ENCODE data around the gene LRIG3.

- TF ChIP-seq RFX5 (IDR thresholded peaks at IDR 0.05; ENCODE audit: borderline replicate concordance, low read depth, low read length) (no peak), CBX5 (IDR thresholded peaks at IDR 0.05; ENCODE audit: low read depth, low read length) (no peak), EP300 (IDR thresholded peaks at IDR 0.05; ENCODE audit: borderline replicate concordance in 1 of 2, low read depth in 2 of 2, low read length in 2 of 2) (no peak), TAF7 (optimal IDR thresholded peaks at IDR 0.05; ENCODE audit: borderline replicate concordance, low read depth, low read length) (no peak), JUN (IDR thresholded peaks at IDR 0.05; ENCODE audit: low read depth, low read length) (no peak), POLR2A (IDR thresholded peaks at IDR 0.05; ENCODE audit: control extremely low read depth in 1 of 2, low read depth in 2 of 2, low read length in 2 of 2) (no peak), CHD2 (IDR thresholded peaks at IDR 0.05; ENCODE audit: low read length) (no peak), TCF12 (IDR thresholded peaks at IDR 0.05; ENCODE audit: low read depth, low read length) (no peak), SIN3A (conservative IDR thresholded peaks at IDR 0.05 in 1 of 2, IDR thresholded peaks at IDR 0.05 in 1 of 2; ENCODE audit: low read depth in 1 of 2, low read length in 2 of 2) (no peak), GABPA (IDR thresholded peaks at IDR 0.05; ENCODE audit: borderline replicate concordance, insufficient read depth, low read length) (no peak)
- TF ChIP-seq, protein P1, sequence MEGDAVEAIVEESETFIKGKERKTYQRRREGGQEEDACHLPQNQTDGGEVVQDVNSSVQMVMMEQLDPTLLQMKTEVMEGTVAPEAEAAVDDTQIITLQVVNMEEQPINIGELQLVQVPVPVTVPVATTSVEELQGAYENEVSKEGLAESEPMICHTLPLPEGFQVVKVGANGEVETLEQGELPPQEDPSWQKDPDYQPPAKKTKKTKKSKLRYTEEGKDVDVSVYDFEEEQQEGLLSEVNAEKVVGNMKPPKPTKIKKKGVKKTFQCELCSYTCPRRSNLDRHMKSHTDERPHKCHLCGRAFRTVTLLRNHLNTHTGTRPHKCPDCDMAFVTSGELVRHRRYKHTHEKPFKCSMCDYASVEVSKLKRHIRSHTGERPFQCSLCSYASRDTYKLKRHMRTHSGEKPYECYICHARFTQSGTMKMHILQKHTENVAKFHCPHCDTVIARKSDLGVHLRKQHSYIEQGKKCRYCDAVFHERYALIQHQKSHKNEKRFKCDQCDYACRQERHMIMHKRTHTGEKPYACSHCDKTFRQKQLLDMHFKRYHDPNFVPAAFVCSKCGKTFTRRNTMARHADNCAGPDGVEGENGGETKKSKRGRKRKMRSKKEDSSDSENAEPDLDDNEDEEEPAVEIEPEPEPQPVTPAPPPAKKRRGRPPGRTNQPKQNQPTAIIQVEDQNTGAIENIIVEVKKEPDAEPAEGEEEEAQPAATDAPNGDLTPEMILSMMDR (IDR thresholded peaks at IDR 0.05; ENCODE audit: control extremely low read depth in 1 of 3, insufficient read depth in 1 of 3, low read depth in 1 of 3, low read length in 3 of 3): no peak
- TF ChIP-seq, protein P2, sequence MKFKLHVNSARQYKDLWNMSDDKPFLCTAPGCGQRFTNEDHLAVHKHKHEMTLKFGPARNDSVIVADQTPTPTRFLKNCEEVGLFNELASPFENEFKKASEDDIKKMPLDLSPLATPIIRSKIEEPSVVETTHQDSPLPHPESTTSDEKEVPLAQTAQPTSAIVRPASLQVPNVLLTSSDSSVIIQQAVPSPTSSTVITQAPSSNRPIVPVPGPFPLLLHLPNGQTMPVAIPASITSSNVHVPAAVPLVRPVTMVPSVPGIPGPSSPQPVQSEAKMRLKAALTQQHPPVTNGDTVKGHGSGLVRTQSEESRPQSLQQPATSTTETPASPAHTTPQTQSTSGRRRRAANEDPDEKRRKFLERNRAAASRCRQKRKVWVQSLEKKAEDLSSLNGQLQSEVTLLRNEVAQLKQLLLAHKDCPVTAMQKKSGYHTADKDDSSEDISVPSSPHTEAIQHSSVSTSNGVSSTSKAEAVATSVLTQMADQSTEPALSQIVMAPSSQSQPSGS (IDR thresholded peaks at IDR 0.05; ENCODE audit: low read length): no peak
These were observed 22.8 kb upstream of the LRIG3 start for GRCh38 chr12:58943079-58943478.
